Progenitor cell of endocrine pancreas (in vitro differentiated cells): ENCODE data around the gene HCFC2. TPM values are rescaled to one million over a fixed set of nuclear protein-coding genes. Genes with fewer than 3 reads are reported as not detected.

Source experiments
- DNase-seq: peaks from one replicate; pipeline ENCODE4 v3.0.0; 2021; ENCODE audit warnings: low spot score; ENCODE audit not compliant: unreplicated experiment
- H3K27ac Mint-ChIP-seq: 2 replicates; pipeline ENCODE4 v1.8.0; 2021; ENCODE audit warnings: mild to moderate bottlenecking, moderate library complexity, mixed read lengths
- H3K27me3 Mint-ChIP-seq: 2 replicates; pipeline ENCODE4 v1.8.0; 2021; ENCODE audit warnings: mixed read lengths
- H3K36me3 Mint-ChIP-seq: 2 replicates; pipeline ENCODE4 v1.8.0; 2022; ENCODE audit warnings: mixed read lengths; ENCODE audit not compliant: insufficient read depth
- H3K4me1 Mint-ChIP-seq: 2 replicates; pipeline ENCODE4 v1.8.0; 2021; ENCODE audit warnings: low read depth, mixed read lengths
- H3K4me3 Mint-ChIP-seq: 2 replicates; pipeline ENCODE4 v1.8.0; 2021; ENCODE audit warnings: low read depth, mild to moderate bottlenecking, moderate library complexity, mixed read lengths
- H3K9me3 Mint-ChIP-seq: 2 replicates; pipeline ENCODE4 v1.8.0; 2021; ENCODE audit warnings: low read depth, mixed read lengths
- CTCF ChIP-seq: fragments of 200-600 bp; sonication (generic); IDR thresholded peaks from one replicate; pipeline ENCODE4 v1.5.0; 2021; ENCODE audit warnings: antibody characterized with exemption, mild to moderate bottlenecking; ENCODE audit not compliant: unreplicated experiment
- total RNA-seq: library from RNA; stranded (reverse); gene quantifications from 2 replicates; pipeline ENCODE4 v1.2.1, GENCODE V29; 2021

HCFC2 gene
- total RNA-seq, 1 donor from 2014 or later = 11.4 TPM

DNA sequence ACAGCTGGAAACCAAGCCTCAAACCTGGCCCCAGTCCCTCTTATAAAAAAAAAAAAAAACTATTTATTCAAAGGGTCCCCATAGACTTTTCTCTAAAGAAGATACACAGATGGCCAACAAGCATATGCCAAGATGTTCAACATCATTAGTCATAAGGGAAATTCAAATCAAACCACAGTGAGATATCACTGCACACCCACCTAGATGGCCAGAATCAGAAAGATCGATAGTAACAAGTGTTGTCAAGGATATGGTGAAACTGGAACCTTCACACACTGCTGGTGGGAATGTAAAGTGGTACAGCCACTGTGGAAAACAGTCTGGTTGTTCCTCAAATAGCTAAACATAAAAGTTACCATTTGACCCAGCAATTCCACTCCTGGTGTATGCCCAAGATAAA is 79.6 kb downstream of the HCFC2 start:
- no peak for DNase-seq
- no peak overlapping the region for H3K4me3 Mint-ChIP-seq
- H3K27me3 Mint-ChIP-seq = peaks cover 28% of the 10 kb centered on the region
- H3K27ac Mint-ChIP-seq = no peak overlapping the region
- no peaks in the 10 kb centered on the region for H3K4me1 Mint-ChIP-seq
- no peaks in the 10 kb centered on the region for H3K36me3 Mint-ChIP-seq
- TF ChIP-seq CTCF = no peak
- H3K9me3 Mint-ChIP-seq = peaks cover 10% of the 10 kb centered on the region

DNA sequence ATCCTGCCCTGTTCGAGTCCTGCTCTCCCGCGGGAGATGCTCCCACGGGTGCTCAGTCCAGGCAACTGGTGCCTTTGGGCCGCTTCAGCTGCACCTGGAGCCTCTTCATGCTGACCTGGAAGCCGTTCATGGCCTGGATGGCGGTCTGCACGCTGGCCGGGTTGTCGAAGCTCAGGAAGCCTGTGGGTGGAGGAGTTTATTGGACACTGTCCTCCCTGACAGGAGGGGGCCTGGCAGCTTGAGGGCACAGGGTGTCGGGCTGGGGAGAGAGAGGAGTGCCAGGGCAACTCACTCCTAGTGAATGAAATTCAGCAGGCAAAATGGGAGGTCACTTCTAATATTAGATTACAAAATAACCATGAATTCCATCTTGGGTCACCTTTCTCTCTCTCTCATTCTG is 83.0 kb downstream of the HCFC2 start:
- peaks cover 10% of the 10 kb centered on the region for H3K9me3 Mint-ChIP-seq
- TF ChIP-seq CTCF = no peak
- H3K4me3 Mint-ChIP-seq = no peak overlapping the region
- DNase-seq = no peak
- H3K27me3 Mint-ChIP-seq = peaks cover 13% of the 10 kb centered on the region
- H3K4me1 Mint-ChIP-seq = no peaks in the 10 kb centered on the region
- no peaks in the 10 kb centered on the region for H3K36me3 Mint-ChIP-seq
- H3K27ac Mint-ChIP-seq = no peak overlapping the region

- no peak overlapping the region for H3K27ac Mint-ChIP-seq
- peaks cover 3% of the 10 kb centered on the region for H3K9me3 Mint-ChIP-seq
- no peaks in the 10 kb centered on the region for H3K4me1 Mint-ChIP-seq
- no peak for TF ChIP-seq CTCF
- no peaks in the 10 kb centered on the region for H3K36me3 Mint-ChIP-seq
- H3K27me3 Mint-ChIP-seq = peaks cover 10% of the 10 kb centered on the region
- no peak for DNase-seq
- no peak overlapping the region for H3K4me3 Mint-ChIP-seq
Measured at GRCh38 chr12:104150416-104150815, 86.1 kb downstream of the HCFC2 start.

- no peak for TF ChIP-seq CTCF
Measured at GRCh38 chr12:104152685-104153241, 88.4 kb downstream of the HCFC2 start.

DNA sequence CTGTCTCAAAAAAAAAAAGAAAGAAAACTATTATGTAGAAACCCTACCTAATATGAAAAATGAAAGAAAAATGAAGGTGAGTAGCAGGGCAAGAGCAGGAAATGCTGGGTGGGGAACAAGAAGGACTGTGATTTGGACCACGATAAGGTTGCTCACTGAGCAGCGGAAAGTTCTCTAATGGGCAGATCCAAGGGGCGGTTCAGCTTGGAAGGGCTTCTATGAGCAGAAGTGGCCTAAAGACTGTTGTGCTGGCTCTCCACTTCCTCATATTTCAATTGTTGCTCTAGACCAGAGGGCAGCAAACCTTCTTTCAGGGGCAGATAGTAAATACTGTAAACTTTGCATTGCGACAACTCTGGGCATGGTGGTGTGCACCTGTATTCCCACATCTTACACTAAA is 90.0 kb downstream of the HCFC2 start:
- H3K4me3 Mint-ChIP-seq = no peak overlapping the region
- no peak overlapping the region for H3K27ac Mint-ChIP-seq
- TF ChIP-seq CTCF = no peak
- peaks cover 1% of the 10 kb centered on the region for H3K27me3 Mint-ChIP-seq
- no peaks in the 10 kb centered on the region for H3K4me1 Mint-ChIP-seq
- H3K9me3 Mint-ChIP-seq = no peaks in the 10 kb centered on the region
- DNase-seq = no peak
- H3K36me3 Mint-ChIP-seq = no peaks in the 10 kb centered on the region

More at GRCh38 chr12:104152685-104153241, 88.4 kb downstream of the HCFC2 start:
- H3K27me3 Mint-ChIP-seq = peaks cover 7% of the 10 kb centered on the region
- no peaks in the 10 kb centered on the region for H3K9me3 Mint-ChIP-seq
- H3K27ac Mint-ChIP-seq = no peak overlapping the region
- H3K4me1 Mint-ChIP-seq = no peaks in the 10 kb centered on the region
- no peak for DNase-seq
- H3K4me3 Mint-ChIP-seq = no peak overlapping the region
- H3K36me3 Mint-ChIP-seq = no peaks in the 10 kb centered on the region
